ENCODE measurements around the gene GIT2.
A peak's percentile ranks its signal among the peaks of the same experiment; 100 is the strongest.

Gene GIT2

DNA sequence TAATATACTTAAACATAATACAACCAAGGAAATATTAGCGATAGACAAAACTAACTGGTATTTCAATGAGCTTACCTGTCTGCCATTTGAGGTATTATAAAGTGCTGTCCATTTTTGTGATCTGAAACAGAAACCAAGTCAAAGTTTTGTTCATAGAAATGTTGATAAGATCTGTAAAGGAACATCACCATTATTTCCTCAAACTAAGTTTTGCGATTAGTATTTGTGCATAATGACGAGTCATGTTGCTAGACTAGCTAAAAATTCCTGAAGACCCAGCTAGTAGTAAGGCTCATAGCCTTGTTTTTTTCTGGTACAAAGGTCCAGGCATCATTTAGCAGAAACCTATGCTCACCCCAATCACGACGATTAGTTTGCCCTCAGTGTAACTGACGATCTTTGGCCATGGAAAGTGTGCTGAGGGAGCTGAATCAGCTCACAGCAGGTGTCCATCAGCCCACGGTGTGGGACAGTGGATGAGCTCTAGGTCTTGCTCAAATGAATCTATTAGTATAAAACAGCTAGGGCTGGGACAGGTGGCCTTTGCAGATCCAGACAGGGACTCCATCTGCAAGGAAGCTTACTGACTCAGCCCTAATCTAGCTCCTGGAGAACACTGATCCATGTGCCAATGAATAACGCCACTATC, 28.7 kb downstream of the GIT2 start:
- H3K4me3 ChIP-seq (ENCODE audit: low read depth, low read length), result no peak overlapping the region
- DNase-seq, result no peak

GRCh38 chr12:109966546-109966945, 29.6 kb downstream of the GIT2 start:
- TF ChIP-seq, protein P1, sequence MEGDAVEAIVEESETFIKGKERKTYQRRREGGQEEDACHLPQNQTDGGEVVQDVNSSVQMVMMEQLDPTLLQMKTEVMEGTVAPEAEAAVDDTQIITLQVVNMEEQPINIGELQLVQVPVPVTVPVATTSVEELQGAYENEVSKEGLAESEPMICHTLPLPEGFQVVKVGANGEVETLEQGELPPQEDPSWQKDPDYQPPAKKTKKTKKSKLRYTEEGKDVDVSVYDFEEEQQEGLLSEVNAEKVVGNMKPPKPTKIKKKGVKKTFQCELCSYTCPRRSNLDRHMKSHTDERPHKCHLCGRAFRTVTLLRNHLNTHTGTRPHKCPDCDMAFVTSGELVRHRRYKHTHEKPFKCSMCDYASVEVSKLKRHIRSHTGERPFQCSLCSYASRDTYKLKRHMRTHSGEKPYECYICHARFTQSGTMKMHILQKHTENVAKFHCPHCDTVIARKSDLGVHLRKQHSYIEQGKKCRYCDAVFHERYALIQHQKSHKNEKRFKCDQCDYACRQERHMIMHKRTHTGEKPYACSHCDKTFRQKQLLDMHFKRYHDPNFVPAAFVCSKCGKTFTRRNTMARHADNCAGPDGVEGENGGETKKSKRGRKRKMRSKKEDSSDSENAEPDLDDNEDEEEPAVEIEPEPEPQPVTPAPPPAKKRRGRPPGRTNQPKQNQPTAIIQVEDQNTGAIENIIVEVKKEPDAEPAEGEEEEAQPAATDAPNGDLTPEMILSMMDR (IDR thresholded peaks at IDR 0.05; ENCODE audit: low read depth, low read length, missing control alignments), result no peak
- Histone ChIP-seq H3K27me3 (replicated peaks) (no peaks in the 10 kb centered on the region), H3K4me3 (ENCODE audit: low read depth, low read length) (no peak overlapping the region), H3K36me3 (replicated peaks) (peaks cover 34% of the 10 kb centered on the region), H3K27ac (no peak overlapping the region)
- in situ Hi-C loops (cut with HindIII; ENCODE audit: low pct_ligation_motif_present, low sequenced_read_pairs), result no loop called here
- DNase-seq, result no peak

More for the DNA sequence above, 28.7 kb downstream of the GIT2 start:
- no peaks in the 10 kb centered on the region for H3K27me3 ChIP-seq (replicated peaks)
- H3K36me3 ChIP-seq (replicated peaks), result peaks cover 34% of the 10 kb centered on the region
- in situ Hi-C loops (cut with HindIII; ENCODE audit: low pct_ligation_motif_present, low sequenced_read_pairs), result no loop called here
- TF ChIP-seq, protein P1 (IDR thresholded peaks at IDR 0.05; ENCODE audit: low read depth, low read length, missing control alignments), result no peak
- H3K27ac ChIP-seq, result no peak overlapping the region

DNA sequence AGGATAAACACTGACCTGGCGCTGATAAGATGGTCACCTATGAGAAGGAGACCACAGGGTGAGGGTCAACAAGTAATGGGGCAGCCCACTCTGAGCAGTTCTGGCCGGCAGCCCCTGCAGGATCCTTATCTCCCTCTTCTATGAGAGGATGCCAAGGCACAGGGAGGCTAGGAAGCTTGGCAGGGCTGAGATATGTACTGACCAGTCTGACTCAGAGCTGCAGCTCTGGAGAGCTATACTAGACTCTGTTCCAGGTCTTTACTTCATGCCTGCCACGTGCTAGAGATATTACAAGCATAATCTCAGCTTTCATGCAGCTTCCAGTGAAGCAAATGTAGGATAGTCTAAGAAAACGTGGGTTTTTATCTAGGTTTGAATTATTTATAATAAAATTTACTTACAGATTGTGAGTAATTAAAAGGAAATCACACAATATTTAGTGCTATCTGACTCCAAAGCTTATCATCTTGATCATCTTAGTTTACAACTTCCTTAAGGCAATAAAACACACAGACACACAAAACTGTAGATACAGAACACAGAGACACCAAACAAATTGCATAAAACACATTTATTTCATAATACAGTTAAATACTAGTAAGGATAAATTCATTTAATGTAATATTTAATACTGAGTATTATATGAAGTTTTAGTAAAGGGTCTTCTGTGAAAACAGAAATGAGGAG, 32.3 kb downstream of the GIT2 start:
- in situ Hi-C loops (cut with HindIII; ENCODE audit: low pct_ligation_motif_present, low sequenced_read_pairs), result no loop called here
- DNase-seq, result peak; percentile 48
- TF ChIP-seq, protein P1 (IDR thresholded peaks at IDR 0.05; ENCODE audit: low read depth, low read length, missing control alignments), result no peak
- Histone ChIP-seq H3K36me3 (replicated peaks) (peaks cover 27% of the 10 kb centered on the region), H3K27me3 (replicated peaks) (no peaks in the 10 kb centered on the region), H3K4me3 (ENCODE audit: low read depth, low read length) (no peak overlapping the region), H3K27ac (no peak overlapping the region)

DNA sequence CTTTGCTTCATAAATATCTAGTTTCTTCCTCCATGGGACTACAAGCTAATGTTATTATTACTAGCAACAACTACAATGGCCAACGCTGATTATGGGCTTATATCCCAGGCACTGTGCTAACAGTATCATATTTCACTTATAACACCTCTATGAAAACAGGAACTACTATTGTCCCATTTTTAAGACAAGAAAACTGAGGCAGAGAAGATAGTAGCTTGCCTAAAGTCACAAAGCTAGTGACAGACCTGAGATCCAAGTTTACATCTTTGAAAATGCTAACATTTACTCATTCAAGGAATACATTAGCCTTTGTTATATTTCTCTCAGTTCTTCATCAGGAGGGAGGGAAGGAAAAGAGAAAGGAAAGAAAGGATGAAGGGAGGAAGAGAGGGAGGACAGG, 32.8 kb downstream of the GIT2 start:
- Histone ChIP-seq H3K27ac (no peak overlapping the region), H3K4me3 (ENCODE audit: low read depth, low read length) (no peak overlapping the region), H3K27me3 (replicated peaks) (no peaks in the 10 kb centered on the region), H3K36me3 (replicated peaks) (peaks cover 28% of the 10 kb centered on the region)
- no peak for DNase-seq
- TF ChIP-seq, protein P1 (IDR thresholded peaks at IDR 0.05; ENCODE audit: low read depth, low read length, missing control alignments), result no peak
- in situ Hi-C loops (cut with HindIII; ENCODE audit: low pct_ligation_motif_present, low sequenced_read_pairs), result no loop called here

GRCh38 chr12:109962398-109962797, 33.8 kb downstream of the GIT2 start:
- TF ChIP-seq, protein P1 (IDR thresholded peaks at IDR 0.05; ENCODE audit: low read depth, low read length, missing control alignments), result no peak
- Histone ChIP-seq H3K4me3 (ENCODE audit: low read depth, low read length) (no peak overlapping the region), H3K27ac (no peak overlapping the region), H3K27me3 (replicated peaks) (no peaks in the 10 kb centered on the region), H3K36me3 (replicated peaks) (peaks cover 28% of the 10 kb centered on the region)
- in situ Hi-C loops (cut with HindIII; ENCODE audit: low pct_ligation_motif_present, low sequenced_read_pairs), result no loop called here
- no peak for DNase-seq
